ENCODE results near the gene FNBP1L. TPM values are rescaled to one million over a fixed set of nuclear protein-coding genes. Genes with fewer than 3 reads are reported as not detected.
A peak's percentile ranks its signal among the peaks of the same experiment; 100 is the strongest.

The FNBP1L gene
- total RNA-seq, 2 donors from 2014 or later = 48.3 to 54.4 TPM

DNA sequence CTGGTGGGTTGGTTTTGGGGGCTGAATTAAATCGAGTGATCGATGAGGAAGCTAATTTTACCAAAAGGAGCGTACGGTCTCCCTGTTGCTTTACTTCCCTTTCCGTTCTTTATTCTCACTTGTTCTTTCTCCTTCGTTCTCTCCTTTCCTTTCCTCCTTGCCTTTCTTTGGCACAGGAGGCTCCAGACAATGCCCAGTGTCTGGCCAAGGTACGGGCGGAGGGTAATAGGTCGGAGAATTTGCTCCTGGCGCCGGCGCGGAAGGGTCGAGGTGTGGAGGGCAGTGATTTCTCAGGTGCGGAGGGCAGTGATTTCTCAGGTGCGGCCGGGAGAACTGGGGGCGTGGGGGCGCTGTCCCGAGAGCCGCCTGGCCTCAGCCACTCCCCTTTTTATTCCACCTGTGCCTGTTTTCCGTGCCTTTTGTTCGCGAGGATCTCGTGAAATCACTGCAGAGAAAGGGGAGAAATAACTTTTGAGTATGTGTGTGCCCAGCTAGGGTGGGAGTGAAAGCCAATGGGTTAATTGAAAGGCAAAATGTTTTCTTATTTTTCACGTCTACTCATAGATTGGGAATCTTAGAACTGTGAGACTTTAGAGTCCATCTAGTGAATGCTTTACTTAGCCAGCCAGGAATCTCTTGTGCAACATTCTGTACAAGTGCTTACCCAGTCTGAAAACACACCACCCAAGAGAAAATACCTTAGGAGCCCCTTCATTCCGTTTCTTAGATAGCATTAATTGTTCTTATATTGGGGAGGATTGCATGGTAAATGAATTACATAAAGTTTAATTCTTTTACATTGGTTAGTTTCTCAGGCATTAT lies 1.3 kb downstream of the FNBP1L start:
- H3K36me3 ChIP-seq = no peaks in the 10 kb centered on the region
- H3K9me3 ChIP-seq = no peaks in the 10 kb centered on the region
- intact Hi-C loops (cut with DNase I) = loop anchor here (5.0 kb wide), 1 partner anchor 398 kb away; no protein-coding TSS in a partner anchor
- H3K27me3 ChIP-seq = no peaks in the 10 kb centered on the region
- H3K4me3 ChIP-seq = peak overlapping the region; percentile 66
- TF ChIP-seq, protein P1, sequence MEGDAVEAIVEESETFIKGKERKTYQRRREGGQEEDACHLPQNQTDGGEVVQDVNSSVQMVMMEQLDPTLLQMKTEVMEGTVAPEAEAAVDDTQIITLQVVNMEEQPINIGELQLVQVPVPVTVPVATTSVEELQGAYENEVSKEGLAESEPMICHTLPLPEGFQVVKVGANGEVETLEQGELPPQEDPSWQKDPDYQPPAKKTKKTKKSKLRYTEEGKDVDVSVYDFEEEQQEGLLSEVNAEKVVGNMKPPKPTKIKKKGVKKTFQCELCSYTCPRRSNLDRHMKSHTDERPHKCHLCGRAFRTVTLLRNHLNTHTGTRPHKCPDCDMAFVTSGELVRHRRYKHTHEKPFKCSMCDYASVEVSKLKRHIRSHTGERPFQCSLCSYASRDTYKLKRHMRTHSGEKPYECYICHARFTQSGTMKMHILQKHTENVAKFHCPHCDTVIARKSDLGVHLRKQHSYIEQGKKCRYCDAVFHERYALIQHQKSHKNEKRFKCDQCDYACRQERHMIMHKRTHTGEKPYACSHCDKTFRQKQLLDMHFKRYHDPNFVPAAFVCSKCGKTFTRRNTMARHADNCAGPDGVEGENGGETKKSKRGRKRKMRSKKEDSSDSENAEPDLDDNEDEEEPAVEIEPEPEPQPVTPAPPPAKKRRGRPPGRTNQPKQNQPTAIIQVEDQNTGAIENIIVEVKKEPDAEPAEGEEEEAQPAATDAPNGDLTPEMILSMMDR (IDR thresholded peaks at IDR 0.05) = no peak
- H3K4me1 ChIP-seq = no peaks in the 10 kb centered on the region
- H3K9ac ChIP-seq (ENCODE audit: low read depth in 2 of 2, low read length in 2 of 2) = peak overlapping the region; percentile 92 to 94
- peak overlapping the region; percentile 87 for H3K27ac ChIP-seq
- peak; percentile 74 for DNase-seq

DNA sequence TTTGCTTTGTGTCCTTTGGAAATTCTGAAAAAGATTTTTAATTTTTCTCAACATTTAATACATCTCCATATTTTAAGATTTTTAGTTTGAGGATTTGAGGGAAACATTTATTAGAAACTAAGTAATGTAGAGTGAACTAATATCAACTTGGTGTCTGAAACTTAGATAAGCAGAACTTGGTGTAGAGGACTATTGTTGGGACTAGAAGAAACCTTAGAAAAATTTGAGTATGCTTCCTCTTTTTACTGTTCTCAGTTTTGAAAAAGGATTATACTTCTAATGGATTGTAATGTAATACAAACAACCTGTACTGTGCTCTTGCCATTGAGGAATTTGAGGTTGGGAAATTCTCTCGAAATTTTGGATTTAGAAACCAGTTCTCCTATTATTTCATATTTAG lies 2.4 kb downstream of the FNBP1L start:
- DNase-seq = no peak
- no peak overlapping the region for H3K4me3 ChIP-seq
- intact Hi-C loops (cut with DNase I) = loop anchor here (10.0 kb wide), 1 partner anchor 124 kb away; no protein-coding TSS in a partner anchor
- H3K9me3 ChIP-seq = no peaks in the 10 kb centered on the region
- no peaks in the 10 kb centered on the region for H3K27me3 ChIP-seq
- TF ChIP-seq, protein P1 (IDR thresholded peaks at IDR 0.05) = no peak
- no peaks in the 10 kb centered on the region for H3K4me1 ChIP-seq
- H3K27ac ChIP-seq = no peak overlapping the region
- no peak overlapping the region for H3K9ac ChIP-seq (ENCODE audit: low read depth in 2 of 2, low read length in 2 of 2)
- H3K36me3 ChIP-seq = no peaks in the 10 kb centered on the region

DNA sequence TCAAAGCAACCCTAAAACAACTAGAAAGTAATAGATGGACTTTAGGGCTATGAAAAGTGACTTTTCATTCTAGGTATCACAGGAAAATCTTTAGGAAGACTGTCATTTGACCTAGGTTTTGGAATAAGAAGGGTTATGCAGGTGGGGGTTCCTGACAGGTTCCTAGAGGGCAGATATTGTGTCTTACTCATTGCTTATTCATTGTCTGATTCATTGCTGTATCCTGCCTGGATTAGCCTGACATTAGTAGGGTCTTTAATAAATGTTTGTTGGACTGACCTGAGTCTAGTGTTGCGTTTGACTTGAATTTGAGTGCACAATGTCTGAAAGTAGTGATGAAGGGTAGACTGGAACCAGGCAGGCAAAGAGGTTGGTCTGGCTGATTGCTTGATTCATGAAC lies 6.0 kb downstream of the FNBP1L start:
- H3K36me3 ChIP-seq = no peaks in the 10 kb centered on the region

DNA sequence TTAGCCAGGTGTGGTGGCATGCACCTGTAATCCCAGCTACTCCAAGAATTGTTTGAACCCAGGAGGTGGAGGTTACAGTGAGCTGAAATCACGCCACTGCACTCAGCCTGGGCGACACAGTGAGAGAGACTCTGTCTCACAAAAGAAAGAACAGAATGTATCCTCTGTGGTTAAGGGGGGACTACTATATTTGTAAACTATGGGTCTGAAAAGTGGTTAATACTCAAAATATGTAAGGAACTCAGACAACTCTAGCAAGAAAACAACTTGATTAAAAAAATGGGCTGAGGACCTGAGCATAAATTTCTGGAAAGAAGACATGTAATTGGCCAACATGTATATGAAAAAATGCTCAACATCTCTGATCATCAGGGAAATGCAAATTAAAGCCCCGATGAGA lies 11.2 kb downstream of the FNBP1L start:
- Histone ChIP-seq H3K9ac (ENCODE audit: low read depth in 2 of 2, low read length in 2 of 2) (no peak overlapping the region), H3K4me1 (no peaks in the 10 kb centered on the region), H3K27ac (no peak overlapping the region), H3K27me3 (no peaks in the 10 kb centered on the region), H3K9me3 (no peaks in the 10 kb centered on the region), H3K36me3 (no peaks in the 10 kb centered on the region), H3K4me3 (no peak overlapping the region)
- TF ChIP-seq, protein P1 (IDR thresholded peaks at IDR 0.05) = no peak
- intact Hi-C loops (cut with DNase I) = loop anchor here (10.0 kb wide), 1 partner anchor 116 kb away; no protein-coding TSS in a partner anchor
- no peak for DNase-seq

More for the DNA sequence above, 6.0 kb downstream of the FNBP1L start:
- intact Hi-C loops (cut with DNase I) = loop anchor here (10.0 kb wide), 1 partner anchor 121 kb away; no protein-coding TSS in a partner anchor
- DNase-seq = no peak
- Histone ChIP-seq H3K27ac (no peak overlapping the region), H3K4me1 (no peaks in the 10 kb centered on the region), H3K4me3 (no peak overlapping the region), H3K9me3 (no peaks in the 10 kb centered on the region), H3K9ac (ENCODE audit: low read depth in 2 of 2, low read length in 2 of 2) (no peak overlapping the region), H3K27me3 (no peaks in the 10 kb centered on the region)
- TF ChIP-seq, protein P1 (IDR thresholded peaks at IDR 0.05) = no peak

DNA sequence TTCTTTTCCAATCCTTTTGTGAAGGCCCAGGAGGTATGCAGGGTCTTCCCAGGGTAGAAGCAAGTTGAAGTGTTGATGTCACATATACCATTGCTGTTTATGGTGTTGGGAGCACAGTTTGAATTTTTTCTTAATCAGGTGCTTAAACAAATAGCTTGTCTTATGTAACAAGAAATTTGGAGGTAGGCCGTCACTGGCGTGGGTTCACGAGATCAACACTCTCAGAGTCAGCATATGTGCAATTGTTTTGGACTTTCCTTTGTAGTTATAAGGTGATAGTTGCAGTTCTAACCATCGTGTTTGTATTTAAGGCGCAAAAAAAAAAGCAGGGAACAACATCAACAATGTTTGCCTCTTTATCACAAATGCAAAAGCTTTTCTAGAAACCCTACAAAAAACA lies 13.3 kb downstream of the FNBP1L start:
- TF ChIP-seq, protein P1 (IDR thresholded peaks at IDR 0.05) = no peak
- no peaks in the 10 kb centered on the region for H3K36me3 ChIP-seq
- H3K9me3 ChIP-seq = no peaks in the 10 kb centered on the region
- H3K4me1 ChIP-seq = no peaks in the 10 kb centered on the region
- no peak for DNase-seq
- intact Hi-C loops (cut with DNase I) = no loop called here
- H3K27me3 ChIP-seq = no peaks in the 10 kb centered on the region
- no peak overlapping the region for H3K9ac ChIP-seq (ENCODE audit: low read depth in 2 of 2, low read length in 2 of 2)
- no peak overlapping the region for H3K27ac ChIP-seq
- no peak overlapping the region for H3K4me3 ChIP-seq

Data from colonic mucosa (tissue), 4 donors.